Endodermal cell (in vitro differentiated cells): ENCODE results near the gene DDX39B. TPM values are rescaled to one million over a fixed set of nuclear protein-coding genes. Genes with fewer than 3 reads are reported as not detected.

ENCODE experiments used
- DNase-seq: peaks from one replicate; pipeline ENCODE4 v3.0.0-alpha.2; 2017
- H3K27ac ChIP-seq: 2 replicates; pipeline ENCODE4 v1.5.1; 2013; ENCODE audit warnings: mild to moderate bottlenecking, low read depth, low read length, moderate library complexity
- H3K27me3 ChIP-seq: 2 replicates; pipeline ENCODE4 v1.6.1; 2013; ENCODE audit warnings: mild to moderate bottlenecking, low read length, moderate library complexity; ENCODE audit not compliant: insufficient read depth, control insufficient read depth, poor library complexity, severe bottlenecking
- H3K36me3 ChIP-seq: 2 replicates; pipeline ENCODE4 v1.7.0; 2013; ENCODE audit warnings: mild to moderate bottlenecking, low read length, moderate library complexity; ENCODE audit not compliant: control insufficient read depth, insufficient read depth
- H3K4me1 ChIP-seq: one replicate; pipeline ENCODE4 v1.7.0; 2013; ENCODE audit warnings: low read length; ENCODE audit not compliant: control insufficient read depth, insufficient read depth
- H3K4me3 ChIP-seq: 2 replicates; pipeline ENCODE4 v1.5.1; 2013; ENCODE audit warnings: mild to moderate bottlenecking, low read length, moderate library complexity
- H3K9ac ChIP-seq: 2 replicates; pipeline ENCODE4 v1.6.1; 2013; ENCODE audit warnings: mild to moderate bottlenecking, low read length, moderate library complexity; ENCODE audit not compliant: poor library complexity, severe bottlenecking; ENCODE audit errors: extremely low read depth
- H3K9me3 ChIP-seq: 2 replicates; pipeline ENCODE4 v1.6.1; 2013; ENCODE audit warnings: mild to moderate bottlenecking, low read length, moderate library complexity; ENCODE audit not compliant: control insufficient read depth
- H3K27ac Mint-ChIP-seq: 2 replicates; pipeline ENCODE4 v1.8.0; 2020; ENCODE audit warnings: mixed read lengths
- H3K27me3 Mint-ChIP-seq: 2 replicates; pipeline ENCODE4 v1.8.0; 2021; ENCODE audit warnings: mild to moderate bottlenecking, mixed read lengths; ENCODE audit not compliant: insufficient read depth
- H3K36me3 Mint-ChIP-seq: 2 replicates; pipeline ENCODE4 v1.8.0; 2020; ENCODE audit warnings: low read depth, mixed read lengths
- H3K4me1 Mint-ChIP-seq: 2 replicates; pipeline ENCODE4 v1.8.0; 2020; ENCODE audit warnings: mixed read lengths
- H3K4me3 Mint-ChIP-seq: 2 replicates; pipeline ENCODE4 v1.8.0; 2020; ENCODE audit warnings: mild to moderate bottlenecking, moderate library complexity, mixed read lengths
- H3K9me3 Mint-ChIP-seq: 2 replicates; pipeline ENCODE4 v1.8.0; 2020; ENCODE audit warnings: mild to moderate bottlenecking, mixed read lengths
- CTCF ChIP-seq: fragments of 200-600 bp; sonication (generic); conservative IDR thresholded peaks from 2 replicates; pipeline ENCODE4 v1.5.0; 2021; ENCODE audit warnings: antibody characterized with exemption, mild to moderate bottlenecking
- WGBS, 2 experiments: methylation state at CpG; one replicate each; pipeline versions ENCODE4 v1.1.5 to v1.1.7; 2013; ENCODE audit warnings: missing lambda C conversion rate in 2 of 2, mixed read lengths in 1 of 2; ENCODE audit not compliant: insufficient coverage in 1 of 2, insufficient read length in 1 of 2; 5-methylcytosine and 5-hydroxymethylcytosine counted together
- total RNA-seq, 2 donors: library from RNA; stranded (reverse); fragmentation: NEBNext Ultra II Directional in 1 of 2; extraction: Animal tissue kit (Norgen Biotek cat#: 25700) in 1 of 2; gene quantifications; 2 replicates in 1 of 2; 3 replicates in 1 of 2; pipeline ENCODE4 v1.2.1, GENCODE V29; 2021

The DDX39B gene
- total RNA-seq, 2 donors from 2014 or later, result 572 to 654 TPM

GRCh38 chr6:31525553-31525931, 16.3 kb downstream of the DDX39B start:
- Histone ChIP-seq H3K36me3 (peaks cover 11% of the 10 kb centered on the region), H3K4me3 (no peak overlapping the region), H3K9me3 (no peaks in the 10 kb centered on the region), H3K9ac (no peak overlapping the region), H3K27ac (no peak overlapping the region), H3K27me3 (no peaks in the 10 kb centered on the region), H3K4me1 (no peaks in the 10 kb centered on the region)
- H3K27me3 Mint-ChIP-seq, result peaks cover 12% of the 10 kb centered on the region
- no peak for DNase-seq
- H3K36me3 Mint-ChIP-seq, result peaks cover 11% of the 10 kb centered on the region
- TF ChIP-seq CTCF, result no peak
- H3K4me3 Mint-ChIP-seq, result no peak overlapping the region
- no peaks in the 10 kb centered on the region for H3K9me3 Mint-ChIP-seq
- peaks cover 13% of the 10 kb centered on the region for H3K4me1 Mint-ChIP-seq
- 89 to 100% methylated on average over 3 to 7 of the region's 8 CpGs for WGBS, 2 experiments
- H3K27ac Mint-ChIP-seq, result no peak overlapping the region

- Mint-ChIP-seq H3K4me3 (no peak overlapping the region), H3K27me3 (peaks cover 18% of the 10 kb centered on the region), H3K27ac (no peak overlapping the region), H3K36me3 (no peaks in the 10 kb centered on the region), H3K9me3 (no peaks in the 10 kb centered on the region), H3K4me1 (no peaks in the 10 kb centered on the region)
- Histone ChIP-seq H3K27ac (no peak overlapping the region), H3K36me3 (no peaks in the 10 kb centered on the region), H3K4me1 (no peaks in the 10 kb centered on the region), H3K9ac (no peak overlapping the region), H3K9me3 (no peaks in the 10 kb centered on the region), H3K27me3 (no peaks in the 10 kb centered on the region), H3K4me3 (no peak overlapping the region)
- DNase-seq, result no peak
- no peak for TF ChIP-seq CTCF
- 89% methylated on average over 3 of the region's 3 CpGs; no CpG with 5 or more reads in 1 of the 2 experiments for WGBS, 2 experiments
These were observed 20.0 kb downstream of the DDX39B start for GRCh38 chr6:31521835-31522234.

GRCh38 chr6:31513456-31514165, 28.2 kb downstream of the DDX39B start:
- TF ChIP-seq CTCF, result no peak
- peaks cover 11% of the 10 kb centered on the region for H3K9me3 Mint-ChIP-seq
- no peak overlapping the region for H3K27ac ChIP-seq
- WGBS, 2 experiments, result 80 to 91% methylated on average over 4 to 5 of the region's 5 CpGs
- no peaks in the 10 kb centered on the region for H3K4me1 ChIP-seq
- H3K36me3 ChIP-seq, result no peaks in the 10 kb centered on the region
- H3K4me3 ChIP-seq, result no peak overlapping the region
- peaks cover 24% of the 10 kb centered on the region for H3K36me3 Mint-ChIP-seq
- no peaks in the 10 kb centered on the region for H3K27me3 ChIP-seq
- H3K27me3 Mint-ChIP-seq, result no peaks in the 10 kb centered on the region
- no peak for DNase-seq
- no peak overlapping the region for H3K27ac Mint-ChIP-seq
- H3K4me3 Mint-ChIP-seq, result no peak overlapping the region
- H3K9ac ChIP-seq, result no peak overlapping the region
- H3K4me1 Mint-ChIP-seq, result no peaks in the 10 kb centered on the region
- peaks cover 7% of the 10 kb centered on the region for H3K9me3 ChIP-seq
